HG02798 (cell line): ENCODE measurements around the gene USP15.
"Not testable (repeated sequence)": the region's sequence is repeated elsewhere in the genome, so short reads cannot be mapped to it uniquely, and the experiment has no call there.

Experiments
- ATAC-seq: cut with Tn5 transposase; IDR thresholded peaks from one replicate; pipeline ENCODE4 v1.9.1; 2021; ENCODE audit warnings: mild to moderate bottlenecking; ENCODE audit not compliant: unreplicated experiment, poor library complexity

The USP15 gene

GRCh38 chr12:62363506-62363905 is 103.3 kb downstream of the USP15 start:
- no peak for ATAC-seq

DNA sequence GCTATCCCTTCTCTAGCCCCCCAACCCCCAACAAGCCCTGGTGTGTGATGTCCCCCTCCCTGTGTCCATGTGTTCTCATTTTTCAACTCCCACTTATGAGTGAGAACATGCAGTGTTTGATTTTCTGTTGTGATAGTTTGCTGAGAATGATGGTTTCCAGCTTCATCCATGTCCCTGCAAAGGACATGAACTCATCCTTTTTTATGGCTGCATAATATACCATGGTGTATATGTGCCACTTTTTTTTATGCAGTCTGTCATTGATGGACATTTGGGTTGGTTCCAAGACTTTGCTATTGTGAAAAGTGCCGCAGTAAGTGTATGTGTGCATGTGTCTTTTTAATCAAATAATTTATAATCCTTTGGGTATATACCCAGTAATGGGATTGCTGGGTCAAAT is 104.5 kb downstream of the USP15 start:
- not testable (repeated sequence) for ATAC-seq

DNA sequence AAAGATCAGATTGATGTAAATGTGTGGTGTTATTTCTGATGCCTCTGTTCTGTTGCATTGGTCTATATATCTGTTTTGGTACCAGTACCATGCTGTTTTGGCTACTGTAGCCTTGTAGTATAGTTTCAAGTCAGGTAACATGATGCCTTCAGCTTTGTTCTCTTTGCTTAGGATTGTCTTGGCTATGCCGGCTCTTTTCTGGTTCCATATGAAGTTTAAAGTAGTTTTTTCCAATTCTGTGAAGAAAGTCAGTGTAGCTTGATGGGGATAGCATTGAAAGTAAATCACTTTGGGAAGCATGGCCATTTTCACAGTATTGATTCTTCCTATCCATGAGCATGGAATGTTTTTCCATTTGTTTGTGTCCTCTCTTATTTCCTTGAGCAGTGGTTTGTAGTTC is 105.6 kb downstream of the USP15 start:
- not testable (repeated sequence) for ATAC-seq

DNA sequence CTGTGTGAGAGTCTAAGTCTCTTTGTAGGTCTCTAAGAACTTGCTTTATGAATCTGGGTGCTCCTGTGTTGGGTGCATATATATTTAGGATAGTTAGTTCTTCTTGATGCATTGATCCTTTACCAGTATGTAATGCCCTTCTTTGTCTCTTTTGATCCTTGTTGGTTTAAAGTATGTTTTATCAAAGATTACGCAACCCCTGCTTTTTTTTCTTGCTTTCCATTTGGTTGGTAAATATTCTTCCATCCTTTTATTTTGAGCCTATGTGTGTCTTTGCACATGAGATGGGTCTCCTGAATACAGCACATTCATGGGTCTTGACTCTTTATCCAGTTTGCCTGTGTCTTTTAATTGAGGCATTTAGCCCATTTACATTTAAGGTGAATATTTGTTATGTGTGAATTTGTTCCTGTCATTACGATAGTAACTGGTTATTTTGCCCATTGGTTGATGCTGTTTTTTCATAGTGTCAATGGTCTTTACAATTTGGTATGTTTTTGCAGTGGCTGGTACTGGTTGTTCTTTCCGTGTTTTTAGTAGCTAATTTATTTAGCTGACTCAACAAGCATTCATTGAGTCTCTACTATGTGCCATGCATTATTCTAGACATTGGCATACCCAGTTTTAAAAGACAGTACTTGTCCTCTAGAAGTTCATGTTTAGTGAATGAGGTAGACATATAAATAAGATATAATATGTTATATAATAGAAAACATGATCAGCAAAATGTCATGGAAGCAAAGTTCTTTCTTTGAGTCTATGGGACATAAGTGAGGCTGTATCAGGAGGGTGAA is 108.4 kb downstream of the USP15 start:
- ATAC-seq: not testable (repeated sequence)

DNA sequence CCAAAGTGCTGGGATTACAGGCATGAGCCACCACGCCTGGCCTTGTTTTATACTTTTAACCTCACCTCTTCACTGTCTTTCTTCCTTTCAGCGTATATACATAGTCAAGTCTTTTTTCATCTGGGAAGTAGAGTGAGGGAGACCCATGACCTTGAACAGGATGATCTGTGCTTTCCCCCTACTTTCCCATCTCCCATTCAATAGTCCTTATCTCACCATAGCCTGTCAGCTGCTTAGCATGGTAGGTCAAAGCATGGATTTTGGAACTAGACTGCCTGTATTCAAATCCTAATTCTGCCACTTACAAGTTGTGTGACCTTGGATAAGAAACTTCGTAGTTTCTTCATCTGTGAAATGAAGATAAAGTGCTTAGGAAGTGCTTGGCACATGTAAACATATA is 110.0 kb downstream of the USP15 start:
- no peak for ATAC-seq

GRCh38 chr12:62371661-62372060 is 111.5 kb downstream of the USP15 start:
- no peak for ATAC-seq

DNA sequence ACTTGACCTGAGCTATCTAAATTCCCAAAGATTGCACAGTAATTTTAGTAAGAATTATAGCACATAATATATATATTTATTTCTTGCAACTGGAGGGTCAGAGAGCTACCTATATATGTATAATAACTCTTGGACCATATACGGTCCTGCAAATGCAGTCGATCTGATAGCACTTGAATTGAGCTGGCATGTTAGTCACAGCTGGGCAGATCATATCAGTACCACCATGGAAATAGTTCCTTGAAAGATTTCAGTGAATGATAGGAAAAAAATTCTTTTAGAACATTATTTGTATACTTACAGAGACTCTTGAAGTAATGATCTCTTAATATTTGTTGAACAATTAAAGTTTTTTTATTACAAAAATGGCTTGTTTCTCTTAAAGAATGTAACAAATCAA is 111.9 kb downstream of the USP15 start:
- ATAC-seq: no peak

DNA sequence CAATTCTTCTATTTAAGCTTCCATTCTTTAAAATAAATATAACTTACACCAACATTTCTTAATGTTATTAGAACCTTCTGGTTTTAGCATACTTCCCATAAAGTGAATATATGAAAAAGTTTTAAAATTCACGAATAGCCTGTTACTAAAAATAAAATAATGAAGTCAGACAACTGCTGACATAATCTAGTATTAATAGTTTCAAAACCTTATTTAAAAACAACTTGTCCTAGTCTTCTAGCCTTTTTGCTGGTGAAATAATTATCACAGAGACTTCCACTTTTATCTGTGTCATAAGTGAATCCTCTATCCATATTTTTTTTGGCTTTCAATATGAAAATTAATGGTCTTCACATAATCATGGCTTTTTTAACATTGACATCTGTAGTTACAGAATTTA is 112.6 kb downstream of the USP15 start:
- no peak for ATAC-seq

- no peak for ATAC-seq
These were observed 115.4 kb downstream of the USP15 start for GRCh38 chr12:62375603-62376002.

- ATAC-seq: no peak
These were observed 119.0 kb downstream of the USP15 start for GRCh38 chr12:62379026-62379722.

- no peak for ATAC-seq
These were observed 119.5 kb downstream of the USP15 start for GRCh38 chr12:62379723-62380045.

- no peak for ATAC-seq
These were observed 122.3 kb downstream of the USP15 start for GRCh38 chr12:62382526-62382925.

GRCh38 chr12:62396750-62397149 is 136.5 kb downstream of the USP15 start:
- no peak for ATAC-seq

DNA sequence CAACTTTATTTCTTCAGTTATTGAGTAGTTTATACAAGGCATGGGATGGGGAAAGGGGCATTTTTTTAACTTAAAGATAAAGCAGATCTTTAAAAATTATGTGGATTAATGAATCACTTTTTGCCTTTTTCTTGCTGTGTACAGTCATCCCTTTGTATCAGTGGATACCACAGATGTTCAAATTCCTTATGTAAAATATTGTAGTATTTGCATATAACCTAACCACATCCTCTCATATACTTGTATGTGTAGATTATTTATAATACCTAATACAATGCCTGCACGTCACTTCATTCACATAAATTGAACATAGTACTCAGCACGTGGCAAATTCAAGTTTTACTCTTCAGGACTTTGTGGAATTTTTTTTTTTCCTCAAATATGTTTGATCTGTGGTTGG is 139.9 kb downstream of the USP15 start:
- no peak for ATAC-seq

- ATAC-seq: no peak
These were observed 141.4 kb downstream of the USP15 start for GRCh38 chr12:62401631-62402030.

GRCh38 chr12:62403031-62403430 is 142.8 kb downstream of the USP15 start:
- no peak for ATAC-seq

GRCh38 chr12:62407587-62407986 is 147.4 kb downstream of the USP15 start:
- ATAC-seq: no peak

GRCh38 chr12:62409068-62409467 is 148.9 kb downstream of the USP15 start:
- ATAC-seq: no peak

- no peak for ATAC-seq
These were observed 154.0 kb downstream of the USP15 start for GRCh38 chr12:62414180-62414579.

DNA sequence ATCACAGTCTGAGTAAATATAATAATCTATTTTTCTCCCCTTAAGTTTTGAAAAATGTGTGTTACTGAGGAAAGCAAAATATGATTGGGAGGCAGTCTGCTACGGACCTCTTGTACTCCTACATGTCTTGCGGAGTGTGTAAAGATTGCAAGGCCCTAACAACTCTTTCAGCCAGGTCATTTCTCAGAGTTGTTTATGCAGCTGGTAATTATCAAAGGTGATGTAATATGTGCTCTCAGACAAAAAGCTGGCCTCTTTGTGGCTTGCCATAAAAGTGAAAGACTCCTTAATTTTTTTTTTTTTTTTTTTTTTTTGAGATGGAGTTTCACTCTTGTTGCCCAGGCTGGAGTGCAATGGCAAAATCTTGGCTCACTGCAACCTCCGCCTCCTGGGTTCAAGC is 165.9 kb downstream of the USP15 start:
- ATAC-seq: no peak

DNA sequence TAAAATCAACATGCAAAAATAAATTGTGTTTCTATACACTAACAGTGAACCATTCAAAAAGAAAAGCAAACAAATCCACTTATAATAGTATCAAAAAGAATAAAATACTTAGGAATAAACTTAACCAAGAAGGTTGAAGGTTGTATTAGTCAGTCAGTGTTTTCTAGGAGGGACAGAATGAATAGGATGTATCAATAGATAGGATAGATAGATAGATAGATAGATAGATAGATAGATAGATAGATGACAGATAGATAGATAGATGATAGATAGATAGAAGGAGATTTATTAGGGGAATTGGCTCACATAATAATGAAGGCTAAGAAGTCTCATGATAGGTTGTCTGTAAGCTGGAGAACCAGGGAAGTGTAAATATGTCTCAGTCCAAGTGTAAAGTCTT is 169.3 kb downstream of the USP15 start:
- no peak for ATAC-seq
